ENCODE measurements around the gene CPED1. TPM values are rescaled to one million over a fixed set of nuclear protein-coding genes. Genes with fewer than 3 reads are reported as not detected.

CPED1 gene
- total RNA-seq, 1 experiment from 2014 or later = 0.13 TPM

- Histone ChIP-seq H3K14ac (ENCODE audit: insufficient read depth, low read length) (no peak overlapping the region), H2BK5ac (ENCODE audit: insufficient read length, low read length) (no peak overlapping the region), H4K8ac (replicated peaks; ENCODE audit: insufficient read length, low read depth, low read length) (no peak overlapping the region), H3K4ac (ENCODE audit: low read depth, low read length) (no peak overlapping the region), H4K5ac (ENCODE audit: insufficient read length, low read depth, low read length) (no peak overlapping the region), H2BK12ac (ENCODE audit: insufficient read length, low read depth, low read length) (no peak overlapping the region), H3K18ac (ENCODE audit: insufficient read length, low read depth, low read length) (no peak overlapping the region), H2BK20ac (ENCODE audit: low read depth, low read length, poor library complexity, severe bottlenecking) (no peak overlapping the region), H3K27ac (ENCODE audit: insufficient read length, low read depth, low read length) (no peak overlapping the region), H2AK5ac (ENCODE audit: insufficient read length, low read length) (no peak overlapping the region), H3K79me2 (ENCODE audit: insufficient read depth, low read length) (no peaks in the 10 kb centered on the region), H3K56ac (ENCODE audit: insufficient read length, low read depth, low read length) (no peak overlapping the region), H3K4me2 (ENCODE audit: insufficient read depth, insufficient read length, low read length) (no peak overlapping the region), H2BK120ac (ENCODE audit: low read depth, low read length, poor library complexity, severe bottlenecking) (no peak overlapping the region), H3K23ac (ENCODE audit: insufficient read length, low read depth, low read length) (no peak overlapping the region), H3T11ph (ENCODE audit: low read length) (no peak overlapping the region), H2BK15ac (ENCODE audit: low read depth, low read length) (no peak overlapping the region), H3K27me3 (ENCODE audit: insufficient read depth, low read length) (no peaks in the 10 kb centered on the region), H3K9ac (ENCODE audit: extremely low read depth, insufficient read length, low read length) (no peak overlapping the region), H3K9me3 (ENCODE audit: control insufficient read depth, low read depth, low read length) (no peaks in the 10 kb centered on the region), H4K91ac (ENCODE audit: insufficient read length, low read depth, low read length) (no peak overlapping the region), H3K23me2 (ENCODE audit: insufficient read length, low read depth, low read length, poor library complexity, severe bottlenecking) (no peaks in the 10 kb centered on the region), H3K79me1 (ENCODE audit: insufficient read depth, low read depth, low read length, poor library complexity, severe bottlenecking) (no peaks in the 10 kb centered on the region), H3K4me1 (ENCODE audit: insufficient read depth, low read length) (peaks cover 5% of the 10 kb centered on the region; the same call in 1 of the 2 replicates), H2AFZ (ENCODE audit: low read length) (no peak overlapping the region), H4K20me1 (ENCODE audit: control insufficient read depth, insufficient read depth, insufficient read length) (no peaks in the 10 kb centered on the region)
- H3K27me3 Mint-ChIP-seq (ENCODE audit: low read depth) = no peaks in the 10 kb centered on the region
- H3K27ac Mint-ChIP-seq = no peak overlapping the region
- DNase-seq = no peak
- H3K4me1 Mint-ChIP-seq = peaks cover 14 to 19% of the 10 kb centered on the region in 2 experiments
- TF ChIP-seq CTCF (conservative IDR thresholded peaks at IDR 0.05) = no peak
- no peak overlapping the region for H3K4me3 Mint-ChIP-seq
- no peaks in the 10 kb centered on the region; a peak in 1 of 5 replicates for H3K9me3 Mint-ChIP-seq
- WGBS (ENCODE audit: extremely low coverage, insufficient read length, low lambda C conversion rate) = no CpG with 5 or more reads among the region's 3 CpGs
- H3K36me3 Mint-ChIP-seq (ENCODE audit: insufficient read depth in 1 of 3, low read depth in 3 of 3) = no peaks in the 10 kb centered on the region
Measured at GRCh38 chr7:121266307-121266894, 277.9 kb downstream of the CPED1 start.

All from H9 (cell line).